IMR-90 (cell line): ENCODE measurements around the gene SPATA21. TPM values are rescaled to one million over a fixed set of nuclear protein-coding genes. Genes with fewer than 3 reads are reported as not detected.
"Not testable (repeated sequence)": the region's sequence is repeated elsewhere in the genome, so short reads cannot be mapped to it uniquely, and the experiment has no call there.

Experiments
- ATAC-seq: fragments of 200-7000 bp; cut with Tn5 transposase; 2 replicates; pipeline ENCODE4 v1.9.1; 2020; ENCODE audit warnings: low read depth, mild to moderate bottlenecking, moderate library complexity
- BruUV-seq: library from RNA; stranded (reverse); fragments of 400-500 nt; replicated peaks from 2 replicates; lab custom pipeline; 2021; lab: Mats Ljungman, UMichigan
- CTCF ChIA-PET: fragments of 300-600 bp; formaldehyde crosslinking; extraction: SDS; loops from one replicate; lab custom pipeline; 2021; ENCODE audit warnings: antibody characterized with exemption; lab: Yijun Ruan, JAX
- POLR2A ChIA-PET: fragments of 300-600 bp; sonication (Branson Sonifier 250); formaldehyde crosslinking; loops from one replicate; lab custom pipeline; 2022; ENCODE audit warnings: antibody characterized with exemption; ENCODE audit not compliant: unreplicated experiment; lab: Charles Lee
- DNase-seq: peaks from one replicate; pipeline ENCODE4 v3.0.0; 2013
- H2AFZ ChIP-seq: replicated peaks from 2 replicates; pipeline ENCODE3; 2013; ENCODE audit warnings: low read length, mild to moderate bottlenecking; ENCODE audit not compliant: poor library complexity
- H2AK5ac ChIP-seq: 2 replicates; pipeline ENCODE4 v1.6.1; 2013; ENCODE audit warnings: low read depth, low read length, inconsistent platforms
- H2AK9ac ChIP-seq: replicated peaks from 2 replicates; pipeline ENCODE3; 2013; ENCODE audit warnings: mild to moderate bottlenecking, low read depth, low read length, moderate library complexity; ENCODE audit not compliant: poor library complexity
- H2BK120ac ChIP-seq: 2 replicates; pipeline ENCODE4 v1.6.1; 2013; ENCODE audit warnings: low read depth, low read length, inconsistent platforms
- H2BK15ac ChIP-seq: 3 replicates; pipeline ENCODE4 v1.6.1; 2013; ENCODE audit warnings: low read depth, low read length, inconsistent platforms
- H2BK20ac ChIP-seq: 2 replicates; pipeline ENCODE4 v1.6.1; 2013; ENCODE audit warnings: low read depth, mild to moderate bottlenecking, inconsistent platforms, low read length, moderate library complexity
- H2BK5ac ChIP-seq: 2 replicates; pipeline ENCODE4 v1.6.1; 2013; ENCODE audit warnings: mild to moderate bottlenecking, low read depth, low read length, inconsistent platforms; ENCODE audit not compliant: poor library complexity, severe bottlenecking
- H3K14ac ChIP-seq: replicated peaks from 2 replicates; pipeline ENCODE4 v1.6.1; 2013; ENCODE audit warnings: low read depth, low read length, inconsistent platforms
- H3K18ac ChIP-seq: 2 replicates; pipeline ENCODE4 v1.6.1; 2013; ENCODE audit warnings: low read depth, low read length, control low read depth
- H3K23ac ChIP-seq: 2 replicates; pipeline ENCODE4 v1.6.1; 2013; ENCODE audit warnings: low read depth, low read length, inconsistent platforms
- H3K27ac ChIP-seq: 2 replicates; pipeline ENCODE4 v1.5.1; 2013; ENCODE audit warnings: mild to moderate bottlenecking, control low read depth, low read length; ENCODE audit not compliant: insufficient read depth
- H3K27me3 ChIP-seq: 2 replicates; pipeline ENCODE4 v1.6.1; 2013; ENCODE audit warnings: low read length; ENCODE audit not compliant: control insufficient read depth, insufficient read depth
- H3K36me3 ChIP-seq: 2 replicates; pipeline ENCODE4 v1.6.1; 2013; ENCODE audit warnings: low read length, mixed read lengths; ENCODE audit not compliant: control insufficient read depth, insufficient read depth
- H3K4ac ChIP-seq: 2 replicates; pipeline ENCODE4 v1.6.1; 2013; ENCODE audit warnings: low read depth, low read length, inconsistent platforms
- H3K4me1 ChIP-seq: 2 replicates; pipeline ENCODE4 v1.6.1; 2013; ENCODE audit warnings: low read length, mixed read lengths; ENCODE audit not compliant: control insufficient read depth, insufficient read depth
- H3K4me2 ChIP-seq: 2 replicates; pipeline ENCODE4 v1.6.1; 2013; ENCODE audit warnings: low read depth, mild to moderate bottlenecking, control low read depth, low read length, moderate library complexity
- H3K4me3 ChIP-seq: 2 replicates; pipeline ENCODE4 v1.5.1; 2013; ENCODE audit warnings: low read depth, mild to moderate bottlenecking, control low read depth, low read length, moderate library complexity; ENCODE audit not compliant: insufficient read depth
- H3K56ac ChIP-seq: 2 replicates; pipeline ENCODE4 v1.6.1; 2013; ENCODE audit warnings: low read length, inconsistent platforms; ENCODE audit not compliant: insufficient read depth; ENCODE audit errors: extremely low read depth
- H3K79me1 ChIP-seq, 2 experiments: 2 replicates each; pipeline ENCODE4 v1.6.1; 2013; ENCODE audit warnings: low read length in 2 of 2, inconsistent platforms in 1 of 2, low read depth in 1 of 2
- H3K9ac ChIP-seq: 2 replicates; pipeline ENCODE4 v1.6.1; 2013; ENCODE audit warnings: low read depth, low read length, control low read depth
- H3K9me1 ChIP-seq: 2 replicates; pipeline ENCODE4 v1.6.1; 2013; ENCODE audit warnings: low read length, inconsistent platforms; ENCODE audit not compliant: insufficient read depth
- H3K9me3 ChIP-seq: 2 replicates; pipeline ENCODE4 v1.6.1; 2013; ENCODE audit warnings: low read length; ENCODE audit not compliant: control insufficient read depth, insufficient read depth
- H4K20me1 ChIP-seq: 2 replicates; pipeline ENCODE4 v1.6.1; 2013; ENCODE audit warnings: low read length, inconsistent platforms; ENCODE audit not compliant: insufficient read depth
- H4K5ac ChIP-seq: 2 replicates; pipeline ENCODE4 v1.6.1; 2013; ENCODE audit warnings: mild to moderate bottlenecking, low read depth, low read length, control low read depth
- H4K8ac ChIP-seq, 2 experiments: 2 replicates each; pipeline ENCODE4 v1.6.1; 2013; ENCODE audit warnings: low read depth in 2 of 2, low read length in 2 of 2, control low read depth in 1 of 2, inconsistent platforms in 1 of 2
- H4K91ac ChIP-seq: 2 replicates; pipeline ENCODE4 v1.6.1; 2013; ENCODE audit warnings: low read depth, low read length, inconsistent platforms; ENCODE audit not compliant: insufficient read depth
- WGBS, 2 experiments: methylation state at CpG; one replicate each; pipeline versions ENCODE4 v1.1.5 to v1.1.7; 2013; ENCODE audit warnings: missing lambda C conversion rate in 2 of 2; ENCODE audit not compliant: insufficient read length in 1 of 2; ENCODE audit errors: extremely low coverage in 2 of 2; 5-methylcytosine and 5-hydroxymethylcytosine counted together
- dilution Hi-C: fragments of 300-500 bp; cut with HindIII; formaldehyde crosslinking; loops from one replicate; pipeline ENCODE4 v1.14.3; 2018; ENCODE audit warnings: low sequenced_read_pairs; ENCODE audit not compliant: unreplicated experiment
- in situ Hi-C: fragments of 300-500 bp; cut with MboI; formaldehyde crosslinking; loops from 3 replicates; pipeline ENCODE4 v1.14.3; 2019; ENCODE audit warnings: low sequenced_read_pairs, inconsistent platforms, mixed read lengths
- intact Hi-C: fragments of 100-400 bp; cut with micrococcal nuclease; formaldehyde crosslinking; loops from 2 replicates; pipeline ENCODE4 v1.10.0; 2022
- polyA plus RNA-seq, 3 experiments: library from polyadenylated mRNA; depleted of rRNA; stranded (reverse); fragments of >200 nt; gene quantifications; 2 replicates each; pipeline ENCODE4 v1.2.3, GENCODE V29; 2012; ENCODE audit warnings: low replicate concordance in 1 of 3
- total RNA-seq: library from RNA; depleted of rRNA; stranded (reverse); fragments of >200 nt; gene quantifications from 2 replicates; pipeline ENCODE4 v1.2.3, GENCODE V29; 2012

Gene SPATA21
- total and polyA plus RNA-seq, 2 of the 4 experiments (the other 2 are of a cell fraction), result not detected

DNA sequence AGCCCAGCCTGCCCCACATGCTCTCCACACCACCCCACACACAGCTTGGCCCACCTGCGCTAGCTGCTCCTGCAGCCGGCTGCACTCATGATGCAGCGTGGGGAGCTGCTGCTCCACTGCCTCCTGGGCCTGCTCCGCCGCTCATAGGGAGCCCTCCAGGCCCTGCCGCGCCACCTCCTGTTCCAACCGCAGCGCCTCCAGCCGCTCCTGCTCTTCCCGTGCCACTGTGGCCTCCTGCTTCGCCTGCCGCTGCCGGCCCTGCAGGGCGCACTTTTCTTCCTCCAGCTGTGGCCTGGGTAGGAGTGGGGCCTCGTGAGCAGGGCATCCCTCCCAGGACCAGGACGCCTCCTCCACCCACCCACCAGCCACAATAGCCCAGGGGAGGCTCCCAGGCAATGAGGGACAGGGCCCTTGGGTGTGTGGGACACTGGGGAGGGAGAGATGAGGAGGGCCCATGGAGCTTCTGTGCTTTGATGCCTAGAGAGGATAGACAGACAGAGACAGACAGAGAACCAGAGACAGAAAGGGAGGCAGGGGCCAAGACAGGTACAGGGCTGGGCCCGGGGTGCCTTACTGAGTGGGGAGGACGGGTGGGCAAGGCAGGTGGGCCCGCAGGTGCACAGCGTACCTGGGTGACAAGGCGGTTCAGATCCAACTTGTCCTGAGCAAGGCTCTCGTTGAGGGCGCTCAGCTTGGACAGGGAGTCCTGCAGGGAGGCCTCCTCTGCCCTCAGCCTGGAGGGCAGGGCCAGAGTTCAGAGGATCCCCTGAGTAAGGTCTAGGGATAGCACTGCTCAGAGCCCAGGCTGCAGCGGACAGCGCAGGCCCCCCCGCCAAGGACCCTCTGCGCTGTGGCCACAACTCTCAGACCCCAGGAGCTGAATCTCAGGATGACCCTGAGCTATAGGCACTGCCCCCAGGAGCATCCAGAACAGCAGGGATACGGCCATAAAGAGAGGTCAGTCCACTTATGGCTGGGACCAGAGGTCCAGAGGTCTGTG, 38.8 kb upstream of the SPATA21 start:
- BruUV-seq, H3K27me3 ChIP-seq, H4K8ac ChIP-seq, H3K4me3 ChIP-seq, H3K9ac ChIP-seq, H3K79me1 ChIP-seq, H3K18ac ChIP-seq, H3K9me1 ChIP-seq, H2BK5ac ChIP-seq, H2AK5ac ChIP-seq, CTCF ChIA-PET, H3K14ac ChIP-seq, H2BK120ac ChIP-seq, ATAC-seq, H2BK15ac ChIP-seq, intact Hi-C loops, in situ Hi-C loops, H3K27ac ChIP-seq, H2AFZ ChIP-seq, H3K4ac ChIP-seq, H3K56ac ChIP-seq, H3K4me2 ChIP-seq, H2BK20ac ChIP-seq, DNase-seq, H4K20me1 ChIP-seq, dilution Hi-C loops, H4K91ac ChIP-seq, POLR2A ChIA-PET, H3K4me1 ChIP-seq, H4K5ac ChIP-seq, H3K9me3 ChIP-seq, H3K23ac ChIP-seq, H2AK9ac ChIP-seq: not testable (repeated sequence)
- peaks cover 43% of the 10 kb centered on the region for H3K36me3 ChIP-seq
- 100% methylated on average over 7 of the region's 29 CpGs; no CpG with 5 or more reads in 1 of the 2 experiments for WGBS, 2 experiments
